ENCODE measurements around the gene NUP85. TPM values are rescaled to one million over a fixed set of nuclear protein-coding genes. Genes with fewer than 3 reads are reported as not detected.

Gene NUP85
- 164 TPM for total RNA-seq (2021; ENCODE audit: unreplicated experiment)
- 97.9 and 108 TPM in 2 replicates for polyA plus RNA-seq (2012)
- Bru-seq, nascent RNA = percentile 88 among the genes with signal in this experiment
- percentile 92 among the genes with signal in this experiment for BruChase-seq, experiment 1, labeled RNA remaining after a 6-hour chase
- BruChase-seq, experiment 2, labeled RNA remaining after a 2-hour chase = percentile 93 among the genes with signal in this experiment
- long read RNA-seq, transcript NUP85-201 (19 exons, 2,121 nt) = major isoform, 126 of 238 reads
- long read RNA-seq, transcript NUP85-210 (18 exons, 1,890 nt) = minor isoform, 14 of 238 reads
- long read RNA-seq, partial matches to known transcripts = 38 of 238 reads
- long read RNA-seq, other reads (novel, unspliced or antisense) = 55 of 238 reads

GRCh38 chr17:75205037-75205792 lies at the start of gene NUP85:
TSS of gene NUP85 (plus strand) at chr17:75205679. CDS start at chr17:75205762, 83 bp downstream.
- POLR2A ChIA-PET = interaction anchor here (0.6 to 2.2 kb wide), 15 partner anchors 11 to 221 kb away, joined by 3 to 8 read pairs (median 3); partner anchors contain the start of genes ARMC7, GRB2, JPT1 and SUMO2
- H3K4me1 ChIP-seq (ENCODE audit: control insufficient read depth in 1 of 2, insufficient read depth in 2 of 2, low read length in 2 of 2) = peaks cover 11 to 27% of the 10 kb centered on the region in 2 experiments
- H3K27me3 ChIP-seq (ENCODE audit: insufficient read depth, low read length) = no peaks in the 10 kb centered on the region
- H3K9ac ChIP-seq (ENCODE audit: low read length) = peak within 1 kb of the TSS; percentile 95
- H3K79me2 ChIP-seq (ENCODE audit: insufficient read depth, low read length) = peaks cover 56% of the 10 kb centered on the region
- H3K36me3 ChIP-seq (ENCODE audit: control insufficient read depth in 1 of 2, insufficient read depth in 2 of 2, low read length in 2 of 2) = peaks cover 12 to 13% of the 10 kb centered on the region in 2 experiments; a peak in 3 of 4 replicates
- RAD21 ChIA-PET (ENCODE audit: low non-redundant PET in 1 of 2, low total read pairs in 2 of 2, uncharacterized antibody in 2 of 2, unreplicated experiment in 2 of 2) = no interaction called here
- DNase-seq (ENCODE audit: low read depth, low spot score) (peak; percentile 96), ATAC-seq (peak; percentile 87)
- no peaks in the 10 kb centered on the region for H3K9me2 ChIP-seq (ENCODE audit: insufficient read depth)
- CTCF ChIA-PET = interaction anchor here (0.7 to 1.8 kb wide), 4 partner anchors 35 to 207 kb away, joined by 3 to 4 read pairs (median 4); no protein-coding TSS in a partner anchor
- intact Hi-C loops (cut with micrococcal nuclease) = loop anchor here (1.0 to 2.0 kb wide), 2 partner anchors 56 to 170 kb away; partner anchors contain the start of genes GGA3 and MRPS7
- H3K9me3 ChIP-seq (ENCODE audit: control insufficient read depth in 1 of 2, insufficient read depth in 1 of 2, low read depth in 1 of 2, low read length in 2 of 2) = no peaks in the 10 kb centered on the region
- peak within 1 kb of the TSS; percentile 76 for H3K4me2 ChIP-seq (ENCODE audit: low read length)
- peak within 1 kb of the TSS; percentile 75 to 85 for H3K4me3 ChIP-seq (replicated peaks in 1 of 2; ENCODE audit: low read depth in 1 of 2, low read length in 2 of 2)
- peak within 1 kb of the TSS; percentile 63 for H2AFZ ChIP-seq (ENCODE audit: low read depth, low read length, poor library complexity, severe bottlenecking)
- H3K27ac ChIP-seq (ENCODE audit: low read depth, low read length) = peak within 1 kb of the TSS; percentile 85
- H4K20me1 ChIP-seq (ENCODE audit: insufficient read depth) = no peaks in the 10 kb centered on the region
- no TSS peak for BruUV-seq (replicated peaks)
- TF ChIP-seq RAD21 (IDR thresholded peaks at IDR 0.05; ENCODE audit: low read depth) (no peak), FOSL1 (IDR thresholded peaks at IDR 0.05; ENCODE audit: low read depth) (no peak), EZH2 (IDR thresholded peaks at IDR 0.05) (no peak), POLR2AphosphoS5 (IDR thresholded peaks at IDR 0.05; ENCODE audit: low read depth, low read length) (peak; percentile 90), CTCF (IDR thresholded peaks at IDR 0.05 in 2 of 3, conservative IDR thresholded peaks at IDR 0.05 in 1 of 3; ENCODE audit: borderline replicate concordance in 1 of 3, insufficient read depth in 1 of 3, low read depth in 2 of 3, low read length in 2 of 3) (no peak), CEBPB (IDR thresholded peaks at IDR 0.05; ENCODE audit: low read depth) (0 out of 2 replicates have a peak, but pooled peaks have one; percentile 42), ZBTB33 (IDR thresholded peaks at IDR 0.05; ENCODE audit: extremely low read depth, insufficient replicate concordance, low read length) (peak; percentile 4), ATF3 (IDR thresholded peaks at IDR 0.05) (no peak), REST (IDR thresholded peaks at IDR 0.05; ENCODE audit: low read depth) (no peak), POLR2A (IDR thresholded peaks at IDR 0.05; ENCODE audit: borderline replicate concordance, extremely low read depth, insufficient read depth, insufficient read length) (peak; percentile 98), MAX (IDR thresholded peaks at IDR 0.05) (peak; percentile 88), EGR1 (IDR thresholded peaks at IDR 0.05; ENCODE audit: low read depth) (peak; percentile 70), ZFX (IDR thresholded peaks at IDR 0.05) (peak; percentile 76; the same call in 1 of the 2 replicates), ZNF274 (IDR thresholded peaks at IDR 0.05; ENCODE audit: low read depth, low read length) (no peak), YY1 (IDR thresholded peaks at IDR 0.05; ENCODE audit: extremely low read depth, insufficient replicate concordance, low read depth, low read length) (peak; percentile 39), SIN3A (IDR thresholded peaks at IDR 0.05; ENCODE audit: low read depth) (peak; percentile 89)
